HEK293 (cell line): ENCODE results near the gene USP3.

ENCODE experiments used
- CTCF ChIA-PET: fragments of 350-600 bp; formaldehyde crosslinking; extraction: SDS; loops from one replicate; lab custom pipeline; 2021; ENCODE audit warnings: antibody characterized with exemption; lab: Yijun Ruan, JAX
- POLR2A ChIA-PET: fragments of 300-600 bp; formaldehyde crosslinking; extraction: SDS; loops from one replicate; lab custom pipeline; 2020; ENCODE audit warnings: antibody characterized with exemption, inconsistent platforms; lab: Yijun Ruan, JAX
- H3K27ac ChIP-seq: fragments of 200-500 bp; sonication (Bioruptor generic); 2 replicates; pipeline ENCODE4 v1.5.1; 2014; ENCODE audit warnings: low read depth, low read length, control low read depth, inconsistent platforms; ENCODE audit errors: extremely low read depth
- H3K36me3 ChIP-seq, 2 experiments: fragments of 200-500 bp in 1 of 2; sonication (Bioruptor generic) in 1 of 2; 1 replicate in 1 of 2; 2 replicates in 1 of 2; pipeline ENCODE4 v1.5.1; 2014 to 2017; ENCODE audit warnings: inconsistent platforms in 2 of 2, low read length in 2 of 2; ENCODE audit not compliant: control insufficient read depth in 2 of 2, insufficient read depth in 1 of 2
- H3K4me1 ChIP-seq: fragments of 200-500 bp; sonication (Bioruptor generic); 2 replicates; pipeline ENCODE4 v1.5.1; 2014; ENCODE audit warnings: mild to moderate bottlenecking, low read length, inconsistent platforms; ENCODE audit not compliant: control insufficient read depth, insufficient read depth
- H3K4me3 ChIP-seq: 2 replicates; pipeline ENCODE4 v1.5.1; 2011; ENCODE audit warnings: low read depth, mild to moderate bottlenecking, control low read depth, low read length, moderate library complexity
- H3K9me3 ChIP-seq: fragments of 200-500 bp; sonication (Bioruptor generic); 2 replicates; pipeline ENCODE4 v1.5.1; 2014; ENCODE audit warnings: low read depth, low read length, inconsistent platforms; ENCODE audit not compliant: control insufficient read depth, insufficient read depth
- ELK4 ChIP-seq: IDR thresholded peaks from 2 replicates; pipeline ENCODE4 v1.6.1; 2011; ENCODE audit warnings: mild to moderate bottlenecking, low read depth, low read length, borderline replicate concordance
- GLIS1 ChIP-seq: fragments of 450-650 bp; formaldehyde crosslinking; IDR thresholded peaks from 2 replicates; pipeline ENCODE4 v1.5.1; 2016; ENCODE audit warnings: missing biosample characterization, missing genetic modification characterization
- HOXD13 ChIP-seq: sonication (generic); formaldehyde crosslinking; IDR thresholded peaks from 2 replicates; pipeline ENCODE4 v1.8.0; 2022; ENCODE audit warnings: missing genetic modification reagents, borderline replicate concordance
- REPIN1 ChIP-seq: fragments of 450-650 bp; formaldehyde crosslinking; IDR thresholded peaks from 2 replicates; pipeline ENCODE4 v1.5.1; 2017; ENCODE audit warnings: missing biosample characterization, missing genetic modification characterization, low read depth
- YY1 ChIP-seq: fragments of 450-650 bp; formaldehyde crosslinking; IDR thresholded peaks from 2 replicates; pipeline ENCODE4 v1.5.1; 2018; ENCODE audit warnings: missing biosample characterization, missing genetic modification characterization
- ZBTB17 ChIP-seq: fragments of 450-650 bp; formaldehyde crosslinking; IDR thresholded peaks from 2 replicates; pipeline ENCODE4 v1.5.1; 2016; ENCODE audit warnings: missing biosample characterization, missing genetic modification characterization
- ZBTB21 ChIP-seq: fragments of 450-650 bp; formaldehyde crosslinking; IDR thresholded peaks from 2 replicates; pipeline ENCODE4 v1.5.1; 2017; ENCODE audit warnings: missing biosample characterization, missing genetic modification characterization
- ZBTB8A ChIP-seq: fragments of 450-650 bp; formaldehyde crosslinking; IDR thresholded peaks from 2 replicates; pipeline ENCODE4 v1.5.1; 2016; ENCODE audit warnings: missing biosample characterization, missing genetic modification characterization
- ZEB2 ChIP-seq: fragments of 450-650 bp; formaldehyde crosslinking; IDR thresholded peaks from 2 replicates; pipeline ENCODE4 v1.5.1; 2016; ENCODE audit warnings: missing biosample characterization, missing genetic modification characterization
- ZFHX2 ChIP-seq: fragments of 450-650 bp; formaldehyde crosslinking; conservative IDR thresholded peaks from 2 replicates; pipeline ENCODE4 v1.5.1; 2016; ENCODE audit warnings: missing biosample characterization, missing genetic modification characterization
- ZNF138 ChIP-seq: fragments of 450-650 bp; formaldehyde crosslinking; IDR thresholded peaks from 2 replicates; pipeline ENCODE4 v1.5.1; 2016; ENCODE audit warnings: missing biosample characterization, missing genetic modification characterization, borderline replicate concordance
- ZNF248 ChIP-seq: fragments of 450-650 bp; formaldehyde crosslinking; IDR thresholded peaks from 2 replicates; pipeline ENCODE4 v1.5.1; 2017; ENCODE audit warnings: missing biosample characterization, missing genetic modification characterization
- ZNF324 ChIP-seq: fragments of 450-650 bp; formaldehyde crosslinking; IDR thresholded peaks from 2 replicates; pipeline ENCODE4 v1.5.1; 2016; ENCODE audit warnings: missing biosample characterization, missing genetic modification characterization
- ZNF426 ChIP-seq: fragments of 450-650 bp; formaldehyde crosslinking; IDR thresholded peaks from 2 replicates; pipeline ENCODE4 v1.5.1; 2017; ENCODE audit warnings: missing biosample characterization, missing genetic modification characterization, mild to moderate bottlenecking, inconsistent platforms, moderate library complexity
- ZNF48 ChIP-seq: fragments of 450-650 bp; formaldehyde crosslinking; IDR thresholded peaks from 2 replicates; pipeline ENCODE4 v1.5.1; 2016; ENCODE audit warnings: missing biosample characterization, missing genetic modification characterization
- ZNF518A ChIP-seq: fragments of 450-650 bp; formaldehyde crosslinking; conservative IDR thresholded peaks from 2 replicates; pipeline ENCODE4 v1.5.1; 2016; ENCODE audit warnings: low read depth, missing biosample characterization, missing genetic modification characterization
- ZNF521 ChIP-seq: fragments of 450-650 bp; formaldehyde crosslinking; IDR thresholded peaks from 2 replicates; pipeline ENCODE4 v1.5.1; 2017; ENCODE audit warnings: missing biosample characterization, mild to moderate bottlenecking, missing genetic modification characterization
- ZNF561 ChIP-seq: fragments of 450-650 bp; IDR thresholded peaks from 2 replicates; pipeline ENCODE4 v1.5.1; 2018; ENCODE audit warnings: missing biosample characterization, missing genetic modification characterization, borderline replicate concordance
- ZNF580 ChIP-seq: fragments of 450-650 bp; formaldehyde crosslinking; IDR thresholded peaks from 2 replicates; pipeline ENCODE4 v1.5.1; 2016; ENCODE audit warnings: missing biosample characterization, missing genetic modification characterization
- ZNF768 ChIP-seq: fragments of 450-650 bp; formaldehyde crosslinking; IDR thresholded peaks from 2 replicates; pipeline ENCODE4 v1.5.1; 2018; ENCODE audit warnings: missing biosample characterization, mild to moderate bottlenecking, missing genetic modification characterization
- ZSCAN23 ChIP-seq: fragments of 450-650 bp; formaldehyde crosslinking; IDR thresholded peaks from 2 replicates; pipeline ENCODE4 v1.5.1; 2016; ENCODE audit warnings: missing biosample characterization, missing genetic modification characterization
- ZXDB ChIP-seq: fragments of 450-650 bp; formaldehyde crosslinking; IDR thresholded peaks from 2 replicates; pipeline ENCODE4 v1.5.1; 2016; ENCODE audit warnings: missing biosample characterization, missing genetic modification characterization
- TF ChIP-seq, protein P1 (sequence below): fragments of 450-650 bp; formaldehyde crosslinking; IDR thresholded peaks from 2 replicates; pipeline ENCODE4 v1.5.1; 2017; ENCODE audit warnings: missing biosample characterization, missing genetic modification characterization
- TF ChIP-seq, protein P2 (sequence below): fragments of 450-650 bp; formaldehyde crosslinking; IDR thresholded peaks from 2 replicates; pipeline ENCODE4 v1.5.1; 2016; ENCODE audit warnings: missing biosample characterization, missing genetic modification characterization
- TF ChIP-seq, protein P3 (sequence below): fragments of 450-650 bp; formaldehyde crosslinking; IDR thresholded peaks from 2 replicates; pipeline ENCODE4 v1.5.1; 2016; ENCODE audit warnings: missing biosample characterization, missing genetic modification characterization

USP3 gene

GRCh38 chr15:63526401-63526800, 22.0 kb downstream of the USP3 start:
- no peak overlapping the region for H3K4me3 ChIP-seq
- H3K9me3 ChIP-seq = no peaks in the 10 kb centered on the region
- TF ChIP-seq REPIN1 (tag by site-specific recombination) = no peak
- TF ChIP-seq ZNF48 (tag by site-specific recombination) = no peak
- TF ChIP-seq ZEB2 (tag by site-specific recombination) = no peak
- TF ChIP-seq ZXDB (tag by site-specific recombination) = no peak
- TF ChIP-seq ZFHX2 = peak; percentile 35
- POLR2A ChIA-PET = no interaction called here
- H3K4me1 ChIP-seq = peaks cover 14% of the 10 kb centered on the region
- H3K27ac ChIP-seq = no peak overlapping the region
- no peaks in the 10 kb centered on the region for H3K36me3 ChIP-seq
- CTCF ChIA-PET = no interaction called here

- no peaks in the 10 kb centered on the region for H3K9me3 ChIP-seq
- H3K4me1 ChIP-seq = peaks cover 5% of the 10 kb centered on the region; the same call in 1 of the 2 replicates
- H3K36me3 ChIP-seq = no peaks in the 10 kb centered on the region
- CTCF ChIA-PET = no interaction called here
- POLR2A ChIA-PET = no interaction called here
- H3K27ac ChIP-seq = no peak overlapping the region
- no peak overlapping the region for H3K4me3 ChIP-seq
- TF ChIP-seq, protein P1, sequence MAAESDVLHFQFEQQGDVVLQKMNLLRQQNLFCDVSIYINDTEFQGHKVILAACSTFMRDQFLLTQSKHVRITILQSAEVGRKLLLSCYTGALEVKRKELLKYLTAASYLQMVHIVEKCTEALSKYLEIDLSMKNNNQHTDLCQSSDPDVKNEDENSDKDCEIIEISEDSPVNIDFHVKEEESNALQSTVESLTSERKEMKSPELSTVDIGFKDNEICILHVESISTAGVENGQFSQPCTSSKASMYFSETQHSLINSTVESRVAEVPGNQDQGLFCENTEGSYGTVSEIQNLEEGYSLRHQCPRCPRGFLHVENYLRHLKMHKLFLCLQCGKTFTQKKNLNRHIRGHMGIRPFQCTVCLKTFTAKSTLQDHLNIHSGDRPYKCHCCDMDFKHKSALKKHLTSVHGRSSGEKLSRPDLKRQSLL (tag by site-specific recombination) = no peak
- TF ChIP-seq REPIN1 (tag by site-specific recombination) = no peak
- no peak for TF ChIP-seq ZNF518A (tag by site-specific recombination)
- TF ChIP-seq ZSCAN23 (tag by site-specific recombination) = no peak
- no peak for TF ChIP-seq ZNF324 (tag by site-specific recombination)
- no peak for TF ChIP-seq ZBTB17 (tag by site-specific recombination)
- TF ChIP-seq ZNF768 (tag by site-specific recombination) = no peak
- TF ChIP-seq GLIS1 (tag by site-specific recombination) = no peak
- no peak for TF ChIP-seq ELK4
- no peak for TF ChIP-seq ZBTB21 (tag by site-specific recombination)
- TF ChIP-seq, protein P2, sequence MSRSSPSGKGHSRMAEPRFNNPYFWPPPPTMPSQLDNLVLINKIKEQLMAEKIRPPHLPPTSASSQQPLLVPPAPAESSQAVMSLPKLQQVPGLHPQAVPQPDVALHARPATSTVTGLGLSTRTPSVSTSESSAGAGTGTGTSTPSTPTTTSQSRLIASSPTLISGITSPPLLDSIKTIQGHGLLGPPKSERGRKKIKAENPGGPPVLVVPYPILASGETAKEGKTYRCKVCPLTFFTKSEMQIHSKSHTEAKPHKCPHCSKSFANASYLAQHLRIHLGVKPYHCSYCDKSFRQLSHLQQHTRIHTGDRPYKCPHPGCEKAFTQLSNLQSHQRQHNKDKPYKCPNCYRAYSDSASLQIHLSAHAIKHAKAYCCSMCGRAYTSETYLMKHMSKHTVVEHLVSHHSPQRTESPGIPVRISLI (tag by site-specific recombination) = no peak
- no peak for TF ChIP-seq ZNF561 (tag by site-specific recombination)
- no peak for TF ChIP-seq YY1 (tag by site-specific recombination)
- TF ChIP-seq ZNF138 (tag by site-specific recombination) = no peak
- TF ChIP-seq ZNF521 = no peak
- no peak for TF ChIP-seq ZBTB8A (tag by site-specific recombination)
- TF ChIP-seq, protein P3, sequence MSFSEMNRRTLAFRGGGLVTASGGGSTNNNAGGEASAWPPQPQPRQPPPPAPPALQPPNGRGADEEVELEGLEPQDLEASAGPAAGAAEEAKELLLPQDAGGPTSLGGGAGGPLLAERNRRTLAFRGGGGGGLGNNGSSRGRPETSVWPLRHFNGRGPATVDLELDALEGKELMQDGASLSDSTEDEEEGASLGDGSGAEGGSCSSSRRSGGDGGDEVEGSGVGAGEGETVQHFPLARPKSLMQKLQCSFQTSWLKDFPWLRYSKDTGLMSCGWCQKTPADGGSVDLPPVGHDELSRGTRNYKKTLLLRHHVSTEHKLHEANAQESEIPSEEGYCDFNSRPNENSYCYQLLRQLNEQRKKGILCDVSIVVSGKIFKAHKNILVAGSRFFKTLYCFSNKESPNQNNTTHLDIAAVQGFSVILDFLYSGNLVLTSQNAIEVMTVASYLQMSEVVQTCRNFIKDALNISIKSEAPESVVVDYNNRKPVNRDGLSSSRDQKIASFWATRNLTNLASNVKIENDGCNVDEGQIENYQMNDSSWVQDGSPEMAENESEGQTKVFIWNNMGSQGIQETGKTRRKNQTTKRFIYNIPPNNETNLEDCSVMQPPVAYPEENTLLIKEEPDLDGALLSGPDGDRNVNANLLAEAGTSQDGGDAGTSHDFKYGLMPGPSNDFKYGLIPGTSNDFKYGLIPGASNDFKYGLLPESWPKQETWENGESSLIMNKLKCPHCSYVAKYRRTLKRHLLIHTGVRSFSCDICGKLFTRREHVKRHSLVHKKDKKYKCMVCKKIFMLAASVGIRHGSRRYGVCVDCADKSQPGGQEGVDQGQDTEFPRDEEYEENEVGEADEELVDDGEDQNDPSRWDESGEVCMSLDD (tag by site-specific recombination) = no peak
- no peak for TF ChIP-seq HOXD13 (CRISPR knock-in tag)
- TF ChIP-seq ZNF248 (tag by site-specific recombination) = no peak
- no peak for TF ChIP-seq ZNF426 (tag by site-specific recombination)
- no peak for TF ChIP-seq ZNF580 (tag by site-specific recombination)
Measured at GRCh38 chr15:63528138-63528659, 23.8 kb downstream of the USP3 start.
